Gastroesophageal sphincter (tissue), 4 donors: ENCODE measurements around the gene KLF7. TPM values are rescaled to one million over a fixed set of nuclear protein-coding genes. Genes with fewer than 3 reads are reported as not detected.

ENCODE experiments used
- ATAC-seq: fragments of 150-250 bp; one replicate; pipeline ENCODE4 v1.9.1; 2016; ENCODE audit warnings: mild to moderate bottlenecking, moderate library complexity
- H3K27ac ChIP-seq, 4 donors: fragments of 200-600 bp; sonication (generic) in 3 of 4; 1 replicate in 3 of 4; 2 replicates in 1 of 4; pipeline ENCODE4 v1.5.1; 2016 to 2019
- H3K27me3 ChIP-seq: fragments of 200-600 bp; sonication (generic); one replicate; pipeline ENCODE4 v1.5.1; 2019
- H3K36me3 ChIP-seq, 2 donors: fragments of 200-600 bp; sonication (generic); one replicate each; pipeline ENCODE4 v1.5.1; 2019; ENCODE audit warnings: control low read depth in 1 of 2
- H3K4me1 ChIP-seq, 3 donors: fragments of 200-600 bp; sonication (generic); 1 replicate in 2 of 3; 2 replicates in 1 of 3; pipeline ENCODE4 v1.5.1; 2016 to 2019; ENCODE audit warnings: control low read depth in 2 of 3
- H3K4me3 ChIP-seq, 2 donors: fragments of 200-600 bp; sonication (generic); one replicate each; pipeline ENCODE4 v1.5.1; 2019; ENCODE audit warnings: mild to moderate bottlenecking in 1 of 2, moderate library complexity in 1 of 2
- H3K9me3 ChIP-seq, 3 donors: fragments of 200-600 bp; sonication (generic); one replicate each; pipeline ENCODE4 v1.5.1; 2017 to 2019; ENCODE audit warnings: control low read depth in 2 of 3
- CTCF ChIP-seq, 4 experiments: fragments of 200-600 bp in 2 of 4; fragments of 450-650 bp in 2 of 4; sonication (generic) in 1 of 4; IDR thresholded peaks; one replicate each; pipeline ENCODE4 v1.5.1; 2017 to 2019; ENCODE audit warnings: antibody characterized with exemption in 4 of 4, mild to moderate bottlenecking in 2 of 4, moderate library complexity in 2 of 4
- EP300 ChIP-seq: sonication (generic); formaldehyde crosslinking; IDR thresholded peaks from one replicate; pipeline ENCODE4 v1.6.1; 2017; ENCODE audit warnings: antibody characterized with exemption, mild to moderate bottlenecking
- POLR2A ChIP-seq, 2 donors: fragments of 450-650 bp; IDR thresholded peaks; one replicate each; pipeline ENCODE4 v1.6.1; 2017; ENCODE audit warnings: antibody characterized with exemption in 2 of 2, mild to moderate bottlenecking in 2 of 2, moderate library complexity in 1 of 2
- POLR2AphosphoS5 ChIP-seq: sonication (generic); formaldehyde crosslinking; IDR thresholded peaks from one replicate; pipeline ENCODE4 v1.6.1; 2017; ENCODE audit warnings: antibody characterized with exemption
- WGBS, 2 donors: methylation state at CpG; one replicate each; pipeline ENCODE4 v1.1.5; 2018; ENCODE audit warnings: low coverage in 1 of 2; 5-methylcytosine and 5-hydroxymethylcytosine counted together
- total RNA-seq, 4 donors: library from RNA; depleted of rRNA; stranded (reverse); fragments of >200 nt; gene quantifications; one replicate each; pipeline ENCODE4 v1.1.0, GENCODE V29; 2016

Gene KLF7
- total RNA-seq, 4 donors from 2014 or later, result 30.7 to 59.3 (median 42.1) TPM

GRCh38 chr2:207082619-207083018 is 83.1 kb downstream of the KLF7 start:
- H3K27me3 ChIP-seq, result no peaks in the 10 kb centered on the region
- H3K36me3 ChIP-seq, result peaks cover 5 to 91% of the 10 kb centered on the region in 2 donors
- 78 to 91% methylated on average over 4 of the region's 4 CpGs for WGBS, 2 donors
- ATAC-seq, result no peak
- H3K4me1 ChIP-seq, result peaks cover 0 to 53% (median 3%) of the 10 kb centered on the region in 3 donors
- H3K9me3 ChIP-seq, result no peaks in the 10 kb centered on the region
- TF ChIP-seq EP300 (no peak), POLR2A (IDR thresholded peaks at IDR 0.05) (no peak), POLR2AphosphoS5 (no peak), CTCF (IDR thresholded peaks at IDR 0.05) (no peak)
- H3K27ac ChIP-seq, result peak overlapping the region in 2 of 4 donors; percentile 34 to 39
- H3K4me3 ChIP-seq, result no peak overlapping the region

GRCh38 chr2:207078186-207078798 is 87.5 kb downstream of the KLF7 start:
- no peaks in the 10 kb centered on the region for H3K27me3 ChIP-seq
- peaks cover 0 to 37% (median 4%) of the 10 kb centered on the region in 3 donors for H3K4me1 ChIP-seq
- H3K9me3 ChIP-seq, result no peaks in the 10 kb centered on the region
- no peak for ATAC-seq
- WGBS, 2 donors, result 87 to 91% methylated on average over 3 to 6 of the region's 6 CpGs
- H3K4me3 ChIP-seq, result no peak overlapping the region
- H3K36me3 ChIP-seq, result peaks cover 5 to 59% of the 10 kb centered on the region in 2 donors
- TF ChIP-seq POLR2AphosphoS5 (no peak), EP300 (no peak), CTCF (IDR thresholded peaks at IDR 0.05) (no peak), POLR2A (IDR thresholded peaks at IDR 0.05) (no peak)
- no peak overlapping the region for H3K27ac ChIP-seq

GRCh38 chr2:207077266-207077665 is 88.5 kb downstream of the KLF7 start:
- peaks cover 0 to 32% (median 4%) of the 10 kb centered on the region in 3 donors for H3K4me1 ChIP-seq
- H3K4me3 ChIP-seq, result no peak overlapping the region
- WGBS, 2 donors, result 87% methylated on average over 2 of the region's 2 CpGs; no CpG with 5 or more reads in 1 of the 2 donors
- H3K27ac ChIP-seq, result no peak overlapping the region
- H3K36me3 ChIP-seq, result peaks cover 5 to 49% of the 10 kb centered on the region in 2 donors
- no peaks in the 10 kb centered on the region for H3K9me3 ChIP-seq
- H3K27me3 ChIP-seq, result no peaks in the 10 kb centered on the region
- TF ChIP-seq POLR2A (IDR thresholded peaks at IDR 0.05), result no peak
- no peak for TF ChIP-seq EP300
- TF ChIP-seq POLR2AphosphoS5, result no peak
- TF ChIP-seq CTCF (IDR thresholded peaks at IDR 0.05), result no peak
- ATAC-seq, result no peak

- no peak for TF ChIP-seq POLR2A (IDR thresholded peaks at IDR 0.05)
- TF ChIP-seq EP300, result no peak
- TF ChIP-seq CTCF (IDR thresholded peaks at IDR 0.05), result no peak
- no peak for TF ChIP-seq POLR2AphosphoS5
- WGBS, 2 donors, result 86 to 90% methylated on average over 3 to 6 of the region's 6 CpGs
- no peak overlapping the region for H3K27ac ChIP-seq
- H3K36me3 ChIP-seq, result peaks cover 5 to 33% of the 10 kb centered on the region in 2 donors
- H3K27me3 ChIP-seq, result no peaks in the 10 kb centered on the region
- H3K9me3 ChIP-seq, result no peaks in the 10 kb centered on the region
- no peak overlapping the region for H3K4me3 ChIP-seq
- ATAC-seq, result no peak
- peaks cover 0 to 30% (median 4%) of the 10 kb centered on the region in 3 donors for H3K4me1 ChIP-seq
These were observed 90.3 kb downstream of the KLF7 start for GRCh38 chr2:207075456-207075855.
